H1 (cell line): ENCODE results near the gene IFNA13.

Experiments
- CHD1 ChIP-seq: IDR thresholded peaks from 2 replicates; pipeline ENCODE4 v1.6.1; 2012; ENCODE audit warnings: low read depth, low read length, improper control_type of control experiment
- CHD7 ChIP-seq: fragments of 300-600 bp; sonication (generic); IDR thresholded peaks from 2 replicates; pipeline ENCODE4 v1.7.1; 2012; ENCODE audit warnings: low read length, moderate library complexity, mild to moderate bottlenecking, inconsistent platforms; ENCODE audit not compliant: insufficient replicate concordance
- EZH2 ChIP-seq: fragments of 200-600 bp; sonication (generic); IDR thresholded peaks from 2 replicates; pipeline ENCODE4 v1.7.1; 2012; ENCODE audit warnings: low read depth, mild to moderate bottlenecking, moderate library complexity, low read length, inconsistent platforms; ENCODE audit not compliant: severe bottlenecking
- KDM5A ChIP-seq: fragments of 200-600 bp; IDR thresholded peaks from 2 replicates; pipeline ENCODE4 v1.7.1; 2012; ENCODE audit warnings: mild to moderate bottlenecking, low read length, inconsistent platforms, mixed read lengths
- MAX ChIP-seq: IDR thresholded peaks from 2 replicates; pipeline ENCODE4 v1.6.1; 2012; ENCODE audit warnings: inconsistent platforms
- POLR2A ChIP-seq, 2 experiments: IDR thresholded peaks; 1 replicate in 1 of 2; 2 replicates in 1 of 2; pipeline ENCODE4 v1.6.1; 2011; ENCODE audit warnings: low read depth in 2 of 2, low read length in 2 of 2, mild to moderate bottlenecking in 2 of 2; ENCODE audit errors: control extremely low read depth in 1 of 2
- POLR2AphosphoS5 ChIP-seq: IDR thresholded peaks from 2 replicates; pipeline ENCODE4 v1.6.1; 2011; ENCODE audit warnings: low read depth, low read length
- RFX5 ChIP-seq: IDR thresholded peaks from 2 replicates; pipeline ENCODE4 v1.6.1; 2011; ENCODE audit warnings: low read depth, low read length, improper control_type of control experiment, borderline replicate concordance
- SIRT6 ChIP-seq: IDR thresholded peaks from one replicate; pipeline ENCODE4 v1.7.1; 2012; ENCODE audit warnings: low read length, inconsistent platforms
- TAF1 ChIP-seq: IDR thresholded peaks from 2 replicates; pipeline ENCODE4 v1.6.1; 2011; ENCODE audit warnings: mild to moderate bottlenecking, low read depth, low read length
- TF ChIP-seq, protein P1 (sequence below), 3 experiments: IDR thresholded peaks; 1 replicate in 2 of 3; 2 replicates in 1 of 3; pipeline versions ENCODE4 v1.5.1 to v1.6.1; 2011; ENCODE audit warnings: low read length in 3 of 3, mild to moderate bottlenecking in 3 of 3, inconsistent platforms in 2 of 3, low read depth in 1 of 3, moderate library complexity in 1 of 3; ENCODE audit not compliant: insufficient read depth in 1 of 3; ENCODE audit errors: control extremely low read depth in 1 of 3
- TF ChIP-seq, protein P2 (sequence below): IDR thresholded peaks from 2 replicates; pipeline ENCODE4 v1.6.1; 2011; ENCODE audit warnings: low read depth, mild to moderate bottlenecking, low read length; ENCODE audit not compliant: insufficient read depth

DNA sequence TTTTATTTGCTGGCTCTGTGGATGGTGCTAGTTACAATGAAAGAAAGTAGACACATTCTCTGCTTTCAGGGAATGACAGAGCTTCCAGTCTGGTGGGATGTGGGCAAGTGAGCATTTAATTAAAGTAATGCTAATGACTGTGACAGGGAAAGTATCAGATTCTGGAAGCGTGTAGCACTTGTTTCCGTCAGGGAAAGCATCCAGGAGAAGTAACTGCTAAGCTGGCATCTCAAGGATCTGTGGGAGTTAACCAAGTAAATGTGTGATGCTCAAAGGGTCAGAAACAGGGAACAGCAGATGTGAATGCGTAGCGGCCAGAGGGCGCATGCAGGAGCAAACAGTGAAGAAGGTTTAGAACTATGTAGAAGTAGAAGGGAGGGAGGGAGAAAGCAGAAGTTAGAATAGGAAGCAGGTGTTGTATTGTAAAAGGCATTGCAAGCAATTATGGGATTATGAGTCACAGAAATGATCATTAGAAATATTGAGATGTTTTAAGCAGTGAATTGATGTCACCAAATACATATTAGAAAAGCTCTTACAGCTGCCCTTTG lies 44.9 kb downstream of the IFNA13 start:
- TF ChIP-seq POLR2A (IDR thresholded peaks at IDR 0.05; ENCODE audit: control extremely low read depth in 1 of 2, low read depth in 2 of 2, low read length in 2 of 2) (no peak), POLR2AphosphoS5 (no peak), TAF1 (no peak), MAX (no peak), EZH2 (no peak), SIRT6 (no peak), CHD7 (no peak), KDM5A (no peak), RFX5 (no peak), CHD1 (no peak)
- TF ChIP-seq, protein P1, sequence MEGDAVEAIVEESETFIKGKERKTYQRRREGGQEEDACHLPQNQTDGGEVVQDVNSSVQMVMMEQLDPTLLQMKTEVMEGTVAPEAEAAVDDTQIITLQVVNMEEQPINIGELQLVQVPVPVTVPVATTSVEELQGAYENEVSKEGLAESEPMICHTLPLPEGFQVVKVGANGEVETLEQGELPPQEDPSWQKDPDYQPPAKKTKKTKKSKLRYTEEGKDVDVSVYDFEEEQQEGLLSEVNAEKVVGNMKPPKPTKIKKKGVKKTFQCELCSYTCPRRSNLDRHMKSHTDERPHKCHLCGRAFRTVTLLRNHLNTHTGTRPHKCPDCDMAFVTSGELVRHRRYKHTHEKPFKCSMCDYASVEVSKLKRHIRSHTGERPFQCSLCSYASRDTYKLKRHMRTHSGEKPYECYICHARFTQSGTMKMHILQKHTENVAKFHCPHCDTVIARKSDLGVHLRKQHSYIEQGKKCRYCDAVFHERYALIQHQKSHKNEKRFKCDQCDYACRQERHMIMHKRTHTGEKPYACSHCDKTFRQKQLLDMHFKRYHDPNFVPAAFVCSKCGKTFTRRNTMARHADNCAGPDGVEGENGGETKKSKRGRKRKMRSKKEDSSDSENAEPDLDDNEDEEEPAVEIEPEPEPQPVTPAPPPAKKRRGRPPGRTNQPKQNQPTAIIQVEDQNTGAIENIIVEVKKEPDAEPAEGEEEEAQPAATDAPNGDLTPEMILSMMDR (IDR thresholded peaks at IDR 0.05; ENCODE audit: control extremely low read depth in 1 of 3, insufficient read depth in 1 of 3, low read depth in 1 of 3, low read length in 3 of 3): no peak
- TF ChIP-seq, protein P2, sequence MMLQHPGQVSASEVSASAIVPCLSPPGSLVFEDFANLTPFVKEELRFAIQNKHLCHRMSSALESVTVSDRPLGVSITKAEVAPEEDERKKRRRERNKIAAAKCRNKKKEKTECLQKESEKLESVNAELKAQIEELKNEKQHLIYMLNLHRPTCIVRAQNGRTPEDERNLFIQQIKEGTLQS: no peak
